ENCODE data around the gene CNTN5.

CNTN5 gene

DNA sequence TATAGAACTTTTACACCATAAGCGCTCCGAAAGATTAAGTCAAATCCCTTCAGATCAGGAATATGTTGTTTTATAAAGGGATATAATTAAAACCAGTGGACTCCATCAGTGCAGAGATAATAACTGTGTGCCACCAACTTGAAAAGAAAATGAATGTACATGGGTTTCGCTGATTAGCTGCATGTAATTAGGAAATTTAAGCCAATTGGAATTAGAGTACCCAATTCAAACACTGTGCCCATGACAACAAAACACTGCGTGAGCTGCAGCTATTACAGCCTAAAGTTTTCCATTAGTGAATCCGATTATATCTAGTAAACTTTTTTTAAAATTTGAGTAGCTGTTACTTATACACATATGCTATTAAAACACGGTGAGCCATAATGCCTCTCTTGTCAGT lies 1274.0 kb downstream of the CNTN5 start:
- Histone ChIP-seq H3K27ac (no peak overlapping the region), H3K4me3 (no peak overlapping the region)
- TF ChIP-seq, protein P1, sequence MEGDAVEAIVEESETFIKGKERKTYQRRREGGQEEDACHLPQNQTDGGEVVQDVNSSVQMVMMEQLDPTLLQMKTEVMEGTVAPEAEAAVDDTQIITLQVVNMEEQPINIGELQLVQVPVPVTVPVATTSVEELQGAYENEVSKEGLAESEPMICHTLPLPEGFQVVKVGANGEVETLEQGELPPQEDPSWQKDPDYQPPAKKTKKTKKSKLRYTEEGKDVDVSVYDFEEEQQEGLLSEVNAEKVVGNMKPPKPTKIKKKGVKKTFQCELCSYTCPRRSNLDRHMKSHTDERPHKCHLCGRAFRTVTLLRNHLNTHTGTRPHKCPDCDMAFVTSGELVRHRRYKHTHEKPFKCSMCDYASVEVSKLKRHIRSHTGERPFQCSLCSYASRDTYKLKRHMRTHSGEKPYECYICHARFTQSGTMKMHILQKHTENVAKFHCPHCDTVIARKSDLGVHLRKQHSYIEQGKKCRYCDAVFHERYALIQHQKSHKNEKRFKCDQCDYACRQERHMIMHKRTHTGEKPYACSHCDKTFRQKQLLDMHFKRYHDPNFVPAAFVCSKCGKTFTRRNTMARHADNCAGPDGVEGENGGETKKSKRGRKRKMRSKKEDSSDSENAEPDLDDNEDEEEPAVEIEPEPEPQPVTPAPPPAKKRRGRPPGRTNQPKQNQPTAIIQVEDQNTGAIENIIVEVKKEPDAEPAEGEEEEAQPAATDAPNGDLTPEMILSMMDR (IDR thresholded peaks at IDR 0.05), result no peak
- no peak for DNase-seq (ENCODE audit: low spot score)

DNA sequence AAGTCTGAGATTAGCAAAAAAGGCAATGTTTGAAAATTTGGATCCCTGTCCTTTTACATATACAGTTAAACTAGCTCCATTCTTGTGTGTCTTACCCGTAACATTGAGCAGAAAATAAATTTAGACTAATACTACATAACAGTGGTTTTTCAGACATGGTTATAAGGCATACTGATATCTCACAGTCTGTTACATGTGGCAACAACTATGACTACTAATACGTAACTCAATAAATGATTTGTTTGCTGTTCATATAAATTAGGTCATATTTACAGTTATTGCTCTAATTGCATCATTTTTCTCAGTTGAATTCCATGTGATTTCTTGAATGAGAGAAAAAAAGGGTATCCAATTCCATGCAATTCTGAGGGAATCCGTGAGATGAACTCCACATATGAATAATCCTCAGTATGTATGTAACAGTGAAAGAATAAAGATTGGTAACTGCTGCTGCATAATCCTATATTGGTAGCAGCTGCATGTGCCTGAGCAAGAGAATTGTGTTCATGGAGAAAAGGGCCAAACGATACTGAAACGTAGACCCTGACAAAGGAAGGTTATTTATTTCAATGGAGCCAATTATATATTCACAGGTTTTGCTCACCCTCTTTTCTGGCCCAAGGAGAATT lies 1275.4 kb downstream of the CNTN5 start:
- TF ChIP-seq, protein P1 (IDR thresholded peaks at IDR 0.05), result no peak

DNA sequence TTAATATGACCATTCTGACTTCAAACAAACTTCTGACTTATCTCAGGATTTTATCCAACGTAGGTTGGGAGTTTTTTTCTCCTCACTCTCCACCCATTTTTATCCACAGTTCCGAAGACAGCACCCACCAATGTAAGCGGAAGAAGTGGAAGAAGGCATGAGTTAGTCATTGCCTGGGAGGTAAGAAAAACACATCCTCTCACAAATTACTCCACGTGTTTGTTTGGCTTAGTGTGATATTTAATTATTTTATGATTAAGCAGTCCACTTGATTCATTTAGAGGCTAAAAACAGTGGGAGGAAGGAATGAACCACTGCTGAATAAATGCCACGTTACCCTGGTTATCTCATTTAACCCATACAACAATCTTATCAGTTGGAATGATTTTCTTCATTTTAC lies 1276.8 kb downstream of the CNTN5 start:
- Histone ChIP-seq H3K27ac (no peak overlapping the region), H3K4me3 (no peak overlapping the region)
- DNase-seq (ENCODE audit: low spot score), result no peak
- TF ChIP-seq, protein P1 (IDR thresholded peaks at IDR 0.05), result no peak

More for the DNA sequence above, 1275.4 kb downstream of the CNTN5 start:
- DNase-seq (ENCODE audit: low spot score), result no peak
- H3K27ac ChIP-seq, result no peak overlapping the region
- no peak overlapping the region for H3K4me3 ChIP-seq

DNA sequence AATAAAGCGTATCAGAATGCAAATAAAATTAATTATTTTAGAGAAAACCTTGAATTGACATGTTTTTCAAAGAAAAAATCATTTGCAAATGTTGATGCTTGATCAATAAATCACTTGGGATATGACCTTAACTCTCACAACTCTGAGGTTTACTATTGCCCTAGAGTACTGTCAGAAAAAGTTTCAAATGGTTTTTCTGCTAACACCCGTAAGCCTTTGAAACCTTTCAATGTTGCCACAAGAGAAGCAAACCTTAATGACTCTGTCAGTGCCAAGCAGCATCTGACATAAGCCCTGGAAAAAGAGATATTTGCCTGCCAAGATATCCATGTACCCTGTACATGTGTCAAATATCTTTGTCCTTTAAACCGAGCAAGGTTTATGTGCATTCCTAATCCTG lies 1282.1 kb downstream of the CNTN5 start:
- DNase-seq (ENCODE audit: low spot score), result no peak
- TF ChIP-seq, protein P1 (IDR thresholded peaks at IDR 0.05), result no peak
- no peak overlapping the region for H3K27ac ChIP-seq
- H3K4me3 ChIP-seq, result no peak overlapping the region

DNA sequence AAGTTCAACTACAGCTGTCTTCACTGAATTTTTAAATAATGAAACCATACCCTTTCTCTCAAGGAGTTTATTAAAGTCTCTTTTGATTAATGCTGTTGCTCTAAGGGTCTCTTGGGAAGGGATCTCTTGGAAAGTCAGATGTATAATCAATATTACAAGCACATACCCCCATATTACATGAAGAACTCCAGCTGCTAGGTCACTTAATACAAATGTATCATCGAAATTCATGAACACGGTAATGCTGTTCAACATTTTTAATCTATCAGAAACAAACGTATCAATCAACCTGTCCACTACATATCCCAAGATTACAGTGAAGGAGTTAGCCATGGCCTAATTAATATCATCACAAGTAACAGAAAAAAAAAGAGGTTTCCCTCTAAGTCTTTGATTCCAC lies 1283.1 kb downstream of the CNTN5 start:
- no peak for DNase-seq (ENCODE audit: low spot score)
- TF ChIP-seq, protein P1 (IDR thresholded peaks at IDR 0.05), result no peak
- Histone ChIP-seq H3K4me3 (no peak overlapping the region), H3K27ac (no peak overlapping the region)

DNA sequence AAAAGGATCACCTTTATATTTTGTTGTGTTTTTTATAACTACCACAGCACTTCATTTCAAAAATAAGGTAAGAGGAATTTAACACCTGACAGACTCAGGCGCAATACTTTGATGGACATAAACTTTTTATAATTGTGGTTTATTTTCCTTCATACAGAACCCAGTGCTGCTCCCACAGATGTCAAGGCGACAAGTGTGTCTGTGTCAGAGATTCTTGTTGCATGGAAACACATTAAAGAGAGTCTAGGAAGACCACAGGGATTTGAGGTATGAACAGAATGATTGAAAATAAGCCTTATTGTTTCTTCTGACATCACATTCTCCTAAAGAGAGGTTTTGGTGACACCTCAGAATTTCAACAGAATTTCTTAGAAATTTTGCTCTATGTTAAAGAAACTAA lies 1287.5 kb downstream of the CNTN5 start:
- no peak overlapping the region for H3K27ac ChIP-seq
- DNase-seq (ENCODE audit: low spot score), result no peak
- TF ChIP-seq, protein P1 (IDR thresholded peaks at IDR 0.05), result no peak
- no peak overlapping the region for H3K4me3 ChIP-seq

DNA sequence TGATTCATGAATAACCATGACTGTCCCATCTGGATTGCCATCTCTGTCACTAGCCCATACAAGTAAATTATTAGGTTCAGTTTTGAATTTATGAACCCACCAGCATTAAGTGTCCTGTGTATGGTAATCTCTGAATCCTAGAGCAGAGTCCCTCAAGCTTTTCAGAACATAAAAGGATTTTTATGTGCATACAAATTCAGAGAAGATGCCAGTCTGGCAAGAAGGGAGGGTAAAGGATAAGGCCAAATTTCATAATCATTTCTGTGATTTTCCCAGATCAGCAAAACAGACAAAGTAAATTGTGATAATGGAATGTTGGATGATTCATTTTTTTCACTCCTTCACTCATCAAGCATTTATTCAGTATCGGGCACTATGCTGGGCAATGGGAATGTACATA lies 1295.2 kb downstream of the CNTN5 start:
- no peak for DNase-seq (ENCODE audit: low spot score)
- Histone ChIP-seq H3K27ac (no peak overlapping the region), H3K4me3 (no peak overlapping the region)
- TF ChIP-seq, protein P1 (IDR thresholded peaks at IDR 0.05), result no peak

All from coronary artery (tissue), 2 donors.